Heart left ventricle (tissue), 16 donors: Measurements from ENCODE around the gene CDKL2. TPM values are rescaled to one million over a fixed set of nuclear protein-coding genes. Genes with fewer than 3 reads are reported as not detected.

ENCODE experiments used
- ATAC-seq, 4 donors: fragments of 200-7000 bp; cut with Tn5 transposase; one replicate each; pipeline ENCODE4 v1.9.1; 2020 to 2022; ENCODE audit warnings: moderate library complexity in 4 of 4, mild to moderate bottlenecking in 3 of 4, moderate number of reproducible peaks in 1 of 4
- DNase-seq, 5 donors: peaks; one replicate each; pipeline ENCODE4 v3.0.0-alpha.2; 2020
- H3K27ac ChIP-seq, 12 donors: fragments of 200-600 bp; sonication (generic) in 4 of 12; one replicate each; pipeline versions ENCODE4 v1.5.0 to v1.8.0; 2016 to 2022; ENCODE audit warnings: mild to moderate bottlenecking in 2 of 12
- H3K27me3 ChIP-seq, 9 donors: fragments of 200-600 bp; sonication (generic) in 2 of 9; one replicate each; pipeline versions ENCODE4 v1.5.1 to v1.8.0; 2016 to 2022; ENCODE audit warnings: mild to moderate bottlenecking in 3 of 9
- H3K36me3 ChIP-seq, 9 donors: fragments of 200-600 bp; sonication (generic) in 2 of 9; one replicate each; pipeline versions ENCODE4 v1.5.0 to v1.8.0; 2018 to 2022; ENCODE audit warnings: mild to moderate bottlenecking in 2 of 9
- H3K4me1 ChIP-seq, 12 donors: fragments of 200-600 bp; sonication (generic) in 4 of 12; one replicate each; pipeline versions ENCODE4 v1.5.0 to v1.8.0; 2016 to 2022; ENCODE audit warnings: mild to moderate bottlenecking in 3 of 12
- H3K4me3 ChIP-seq, 12 donors: fragments of 200-600 bp; sonication (generic) in 4 of 12; one replicate each; pipeline versions ENCODE4 v1.5.0 to v1.8.0; 2017 to 2022; ENCODE audit warnings: mild to moderate bottlenecking in 9 of 12, moderate library complexity in 4 of 12
- H3K9me3 ChIP-seq, 12 donors: fragments of 200-600 bp; sonication (generic) in 4 of 12; one replicate each; pipeline versions ENCODE4 v1.5.0 to v1.8.0; 2016 to 2022; ENCODE audit warnings: mild to moderate bottlenecking in 1 of 12
- CTCF ChIP-seq, 12 donors: fragments of 200-600 bp; sonication (generic) in 4 of 12; IDR thresholded peaks; one replicate each; pipeline versions ENCODE4 v1.5.0 to v1.8.0; 2018 to 2022; ENCODE audit warnings: antibody characterized with exemption in 12 of 12, mild to moderate bottlenecking in 5 of 12
- POLR2A ChIP-seq, 2 donors: fragments of 450-650 bp; IDR thresholded peaks; one replicate each; pipeline ENCODE4 v1.6.1; 2017; ENCODE audit warnings: antibody characterized with exemption in 2 of 2, mild to moderate bottlenecking in 2 of 2, moderate library complexity in 2 of 2
- WGBS, 4 donors: extraction: QIAGEN DNeasy Blood & Tissue Kit in 2 of 4; methylation state at CpG; one replicate each; pipeline versions ENCODE4 v1.1.5 to v1.1.7; 2013 to 2018; 5-methylcytosine and 5-hydroxymethylcytosine counted together
- intact Hi-C, 10 donors: fragments of 100-400 bp; cut with DNase I; formaldehyde crosslinking; loops; one replicate each; pipeline versions ENCODE4 v1.11.1 to v1.14.2; 2022
- polyA plus RNA-seq, 2 donors: library from polyadenylated mRNA; stranded (reverse); fragments of 200-250 nt; gene quantifications; one replicate each; pipeline ENCODE4 v1.2.3, GENCODE V29; 2013
- total RNA-seq, 9 donors: library from RNA; depleted of rRNA in 2 of 9; stranded (reverse); fragments of >200 nt in 2 of 9; fragmentation: NEBNext Ultra II Directional in 3 of 9; extraction: Animal tissue kit (Norgen Biotek cat#: 25700) in 3 of 9; gene quantifications; one replicate each; pipeline versions ENCODE4 v1.1.0 to v1.2.4, GENCODE V29; 2016 to 2023
- donor health status: ischemic (EF 13 %, LVEDD 7.1; RV severe dilation, severe dysfunction).
- donor health status: healthy with polysubstance abuse.
- donor health status: DM: no; HTN: yes; CAD: no.
- donor health status: DM: no; HTN: no; CAD: no.
- donor health status: ischemic (EF 25% LVEDD 6.9; RV normal size, moderate dysfunction).
- donor health status: ischemic (EF 25% LVEDD 5.7; RV mildly dilated, moderate dysfunction).
- donor health status: healthy.
- donor health status: DM: yes; HTN: yes; CAD: no.
- donor health status: ischemic (EF 35%, LVEDD 5.7; RV mildly dilated, moderate dysfunction).
- donor health status: nonischemic (EF 11% LVEDD 7.7; RV severe dilation, severe dysfunction).
- donor health status: DM: yes; HTN: yes; CAD: no.
- donor health status: PGD.
- donor health status: ischemic (EF 29% LVEDD 5.4; RV normal size, mild dysfunction).
- donor health status: nonischemic (EF 23%, LVEDD 6.1; RV moderate dilation, normal function).

CDKL2 gene
- total and polyA plus RNA-seq, 11 donors, result 0.04 to 1.1 (median 0.68) TPM; not detected in 5

GRCh38 chr4:75561789-75562188 lies 68.5 kb downstream of the CDKL2 start:
- no peak overlapping the region for H3K4me3 ChIP-seq
- no peak overlapping the region for H3K27ac ChIP-seq
- H3K9me3 ChIP-seq, result no peaks in the 10 kb centered on the region
- H3K36me3 ChIP-seq, result no peaks in the 10 kb centered on the region
- H3K4me1 ChIP-seq, result peaks cover 0 to 25% (median 0%) of the 10 kb centered on the region in 12 donors
- DNase-seq (no peak), ATAC-seq (no peak)
- TF ChIP-seq CTCF (IDR thresholded peaks at IDR 0.05) (no peak), POLR2A (IDR thresholded peaks at IDR 0.05) (no peak)
- H3K27me3 ChIP-seq, result peaks cover 0 to 8% (median 0%) of the 10 kb centered on the region in 9 donors
- intact Hi-C loops, result no loop called here
- WGBS, 4 donors, result 58 to 76% (median 71%) methylated on average over 8 of the region's 8 CpGs

GRCh38 chr4:75557696-75558095 lies 72.6 kb downstream of the CDKL2 start:
- peaks cover 0 to 7% (median 0%) of the 10 kb centered on the region in 12 donors for H3K4me1 ChIP-seq
- no peak overlapping the region for H3K27ac ChIP-seq
- 81 to 87% (median 86%) methylated on average over 8 of the region's 8 CpGs for WGBS, 4 donors
- no peak overlapping the region for H3K4me3 ChIP-seq
- intact Hi-C loops, result no loop called here
- TF ChIP-seq CTCF (IDR thresholded peaks at IDR 0.05) (no peak), POLR2A (IDR thresholded peaks at IDR 0.05) (no peak)
- peaks cover 0 to 13% (median 4%) of the 10 kb centered on the region in 9 donors for H3K27me3 ChIP-seq
- no peaks in the 10 kb centered on the region for H3K9me3 ChIP-seq
- DNase-seq (no peak), ATAC-seq (no peak)
- no peaks in the 10 kb centered on the region for H3K36me3 ChIP-seq

GRCh38 chr4:75555294-75556164 lies 74.8 kb downstream of the CDKL2 start, which contains the start of gene ODAPH:
TSS of gene ODAPH (plus strand) at chr4:75556066. CDS start at chr4:75556083, 17 bp downstream.
- no peak within 1 kb of the TSS for H3K27ac ChIP-seq
- no peaks in the 10 kb centered on the region for H3K9me3 ChIP-seq
- TF ChIP-seq POLR2A (IDR thresholded peaks at IDR 0.05), result no peak
- no peak for TF ChIP-seq CTCF (IDR thresholded peaks at IDR 0.05)
- H3K4me3 ChIP-seq, result no peak within 1 kb of the TSS
- intact Hi-C loops, result no loop called here
- WGBS, 4 donors, result 65 to 70% (median 68%) methylated on average over 9 of the region's 9 CpGs
- H3K36me3 ChIP-seq, result no peaks in the 10 kb centered on the region
- H3K4me1 ChIP-seq, result no peaks in the 10 kb centered on the region
- ATAC-seq (no peak), DNase-seq (no peak)
- peaks cover 0 to 13% (median 4%) of the 10 kb centered on the region in 9 donors for H3K27me3 ChIP-seq

- ATAC-seq (no peak), DNase-seq (no peak)
- Histone ChIP-seq H3K27ac (no peak overlapping the region), H3K36me3 (no peaks in the 10 kb centered on the region), H3K4me1 (no peaks in the 10 kb centered on the region), H3K4me3 (no peak overlapping the region), H3K27me3 (peaks cover 0 to 7% (median 4%) of the 10 kb centered on the region in 9 donors), H3K9me3 (no peaks in the 10 kb centered on the region)
- no peak for TF ChIP-seq POLR2A (IDR thresholded peaks at IDR 0.05)
- TF ChIP-seq CTCF (IDR thresholded peaks at IDR 0.05), result no peak
- intact Hi-C loops, result no loop called here
These were observed 77.9 kb downstream of the CDKL2 start for GRCh38 chr4:75552452-75552851.
